Uterus (tissue), 2 donors: Measurements from ENCODE around the gene OR52E1.

ENCODE experiments used
- POLR2A ChIP-seq, 2 donors: fragments of 450-650 bp; IDR thresholded peaks; one replicate each; pipeline ENCODE4 v1.6.1; 2016; ENCODE audit warnings: antibody characterized with exemption in 2 of 2, mild to moderate bottlenecking in 1 of 2, moderate library complexity in 1 of 2
- TF ChIP-seq, protein P1 (sequence below), 4 experiments: fragments of 200-600 bp in 2 of 4; fragments of 450-650 bp in 2 of 4; sonication (generic) in 2 of 4; IDR thresholded peaks; one replicate each; pipeline ENCODE4 v1.5.1; 2016 to 2019; ENCODE audit warnings: antibody characterized with exemption in 4 of 4, mild to moderate bottlenecking in 2 of 4, moderate library complexity in 1 of 4

- no peak for TF ChIP-seq POLR2A (IDR thresholded peaks at IDR 0.05)
- TF ChIP-seq, protein P1, sequence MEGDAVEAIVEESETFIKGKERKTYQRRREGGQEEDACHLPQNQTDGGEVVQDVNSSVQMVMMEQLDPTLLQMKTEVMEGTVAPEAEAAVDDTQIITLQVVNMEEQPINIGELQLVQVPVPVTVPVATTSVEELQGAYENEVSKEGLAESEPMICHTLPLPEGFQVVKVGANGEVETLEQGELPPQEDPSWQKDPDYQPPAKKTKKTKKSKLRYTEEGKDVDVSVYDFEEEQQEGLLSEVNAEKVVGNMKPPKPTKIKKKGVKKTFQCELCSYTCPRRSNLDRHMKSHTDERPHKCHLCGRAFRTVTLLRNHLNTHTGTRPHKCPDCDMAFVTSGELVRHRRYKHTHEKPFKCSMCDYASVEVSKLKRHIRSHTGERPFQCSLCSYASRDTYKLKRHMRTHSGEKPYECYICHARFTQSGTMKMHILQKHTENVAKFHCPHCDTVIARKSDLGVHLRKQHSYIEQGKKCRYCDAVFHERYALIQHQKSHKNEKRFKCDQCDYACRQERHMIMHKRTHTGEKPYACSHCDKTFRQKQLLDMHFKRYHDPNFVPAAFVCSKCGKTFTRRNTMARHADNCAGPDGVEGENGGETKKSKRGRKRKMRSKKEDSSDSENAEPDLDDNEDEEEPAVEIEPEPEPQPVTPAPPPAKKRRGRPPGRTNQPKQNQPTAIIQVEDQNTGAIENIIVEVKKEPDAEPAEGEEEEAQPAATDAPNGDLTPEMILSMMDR (IDR thresholded peaks at IDR 0.05), result no peak
Observed at GRCh38 chr11:5115339-5115738, 46.0 kb downstream of the OR52E1 start.
